Breast epithelium (tissue), 4 donors: Measurements from ENCODE around the gene MPO. TPM values are rescaled to one million over a fixed set of nuclear protein-coding genes. Genes with fewer than 3 reads are reported as not detected.
A peak's percentile ranks its signal among the peaks of the same experiment; 100 is the strongest.

ENCODE experiments used
- DNase-seq, 2 donors: peaks; one replicate each; pipeline ENCODE4 v3.0.0-alpha.2; 2019; ENCODE audit warnings: low spot score in 2 of 2
- H3K27ac ChIP-seq, 2 donors: fragments of 200-600 bp; sonication (generic) in 1 of 2; one replicate each; pipeline ENCODE4 v1.5.1; 2016 to 2019; ENCODE audit warnings: mild to moderate bottlenecking in 1 of 2
- H3K27me3 ChIP-seq, 2 donors: fragments of 200-600 bp; sonication (generic) in 1 of 2; one replicate each; pipeline versions ENCODE4 v1.5.1 to v1.6.0; 2017 to 2019; ENCODE audit warnings: control low read depth in 1 of 2, mild to moderate bottlenecking in 1 of 2
- H3K36me3 ChIP-seq: fragments of 200-600 bp; one replicate; pipeline ENCODE4 v1.5.1; 2019
- H3K4me1 ChIP-seq, 2 donors: fragments of 200-600 bp; sonication (generic); one replicate each; pipeline ENCODE4 v1.5.1; 2016 to 2019; ENCODE audit warnings: control low read depth in 1 of 2
- H3K4me3 ChIP-seq, 3 donors: fragments of 200-600 bp; sonication (generic); 1 replicate in 2 of 3; 2 replicates in 1 of 3; pipeline ENCODE4 v1.5.1; 2016 to 2019; ENCODE audit warnings: mild to moderate bottlenecking in 3 of 3, moderate library complexity in 2 of 3
- H3K9me3 ChIP-seq, 2 donors: fragments of 200-600 bp; sonication (generic) in 1 of 2; one replicate each; pipeline ENCODE4 v1.5.1; 2016 to 2019; ENCODE audit warnings: control low read depth in 1 of 2
- CTCF ChIP-seq, 3 donors: fragments of 450-650 bp; IDR thresholded peaks; one replicate each; pipeline ENCODE4 v1.5.1; 2016 to 2017; ENCODE audit warnings: antibody characterized with exemption in 3 of 3, mild to moderate bottlenecking in 3 of 3, moderate library complexity in 3 of 3
- POLR2A ChIP-seq: fragments of 450-650 bp; IDR thresholded peaks from one replicate; pipeline ENCODE4 v1.6.1; 2016; ENCODE audit warnings: antibody characterized with exemption, mild to moderate bottlenecking, moderate library complexity
- POLR2AphosphoS5 ChIP-seq, 3 donors: sonication (generic); formaldehyde crosslinking; IDR thresholded peaks; one replicate each; pipeline ENCODE4 v1.6.1; 2017; ENCODE audit warnings: antibody characterized with exemption in 3 of 3
- intact Hi-C: fragments of 100-400 bp; cut with DNase I; formaldehyde crosslinking; loops from one replicate; pipeline ENCODE4 v1.15.1; 2023; ENCODE audit warnings: low total_unique reads
- total RNA-seq, 3 donors: library from RNA; depleted of rRNA; stranded (reverse); fragments of >200 nt; gene quantifications; one replicate each; pipeline ENCODE4 v1.1.0, GENCODE V29; 2016

The MPO gene
- total RNA-seq, 3 donors from 2014 or later, result 0.16 TPM; not detected in 2

- intact Hi-C loops, result no loop called here
These were observed 30.0 kb upstream of the MPO start for GRCh38 chr17:58310511-58311428.

GRCh38 chr17:58309918-58310259 lies 29.2 kb upstream of the MPO start:
- H3K9me3 ChIP-seq, result no peaks in the 10 kb centered on the region
- TF ChIP-seq POLR2AphosphoS5 (IDR thresholded peaks at IDR 0.05), result no peak
- TF ChIP-seq CTCF (IDR thresholded peaks at IDR 0.05), result no peak
- TF ChIP-seq POLR2A, result no peak
- intact Hi-C loops, result no loop called here
- no peak overlapping the region for H3K27ac ChIP-seq
- H3K4me3 ChIP-seq, result no peak overlapping the region
- DNase-seq, result no peak
- no peaks in the 10 kb centered on the region for H3K36me3 ChIP-seq
- no peaks in the 10 kb centered on the region for H3K27me3 ChIP-seq
- no peaks in the 10 kb centered on the region for H3K4me1 ChIP-seq

More at GRCh38 chr17:58310511-58311428, 30.0 kb upstream of the MPO start:
- H3K4me1 ChIP-seq, result no peaks in the 10 kb centered on the region
- no peak for TF ChIP-seq POLR2AphosphoS5 (IDR thresholded peaks at IDR 0.05)
- no peak for TF ChIP-seq POLR2A
- TF ChIP-seq CTCF (IDR thresholded peaks at IDR 0.05), result no peak
- no peaks in the 10 kb centered on the region for H3K9me3 ChIP-seq
- H3K27ac ChIP-seq, result no peak overlapping the region
- no peaks in the 10 kb centered on the region for H3K27me3 ChIP-seq
- H3K36me3 ChIP-seq, result no peaks in the 10 kb centered on the region
- peak in 1 of 2 donors; percentile 45 for DNase-seq
- no peak overlapping the region for H3K4me3 ChIP-seq

- intact Hi-C loops, result no loop called here
- no peak overlapping the region for H3K27ac ChIP-seq
- TF ChIP-seq POLR2A, result no peak
- no peak for TF ChIP-seq CTCF (IDR thresholded peaks at IDR 0.05)
- TF ChIP-seq POLR2AphosphoS5 (IDR thresholded peaks at IDR 0.05), result no peak
- no peaks in the 10 kb centered on the region for H3K4me1 ChIP-seq
- DNase-seq, result peak in 1 of 2 donors; percentile 10
- H3K9me3 ChIP-seq, result no peaks in the 10 kb centered on the region
- no peaks in the 10 kb centered on the region for H3K36me3 ChIP-seq
- H3K4me3 ChIP-seq, result no peak overlapping the region
- H3K27me3 ChIP-seq, result no peaks in the 10 kb centered on the region
These were observed 28.5 kb upstream of the MPO start for GRCh38 chr17:58308985-58309917.

GRCh38 chr17:58308173-58308984 lies 27.6 kb upstream of the MPO start:
- no peaks in the 10 kb centered on the region for H3K36me3 ChIP-seq
- intact Hi-C loops, result no loop called here

More at GRCh38 chr17:58308173-58308984, 27.6 kb upstream of the MPO start:
- no peaks in the 10 kb centered on the region for H3K4me1 ChIP-seq
- H3K27me3 ChIP-seq, result no peaks in the 10 kb centered on the region
- no peak overlapping the region for H3K4me3 ChIP-seq
- peak; percentile 12 to 44 for DNase-seq
- TF ChIP-seq POLR2AphosphoS5 (IDR thresholded peaks at IDR 0.05) (no peak), POLR2A (no peak), CTCF (IDR thresholded peaks at IDR 0.05) (no peak)
- H3K9me3 ChIP-seq, result no peaks in the 10 kb centered on the region
- H3K27ac ChIP-seq, result no peak overlapping the region
